ENCODE results near the gene OR2T35. TPM values are rescaled to one million over a fixed set of nuclear protein-coding genes. Genes with fewer than 3 reads are reported as not detected.

OR2T35 gene
- total RNA-seq, 1 donor from 2014 or later, result not detected

DNA sequence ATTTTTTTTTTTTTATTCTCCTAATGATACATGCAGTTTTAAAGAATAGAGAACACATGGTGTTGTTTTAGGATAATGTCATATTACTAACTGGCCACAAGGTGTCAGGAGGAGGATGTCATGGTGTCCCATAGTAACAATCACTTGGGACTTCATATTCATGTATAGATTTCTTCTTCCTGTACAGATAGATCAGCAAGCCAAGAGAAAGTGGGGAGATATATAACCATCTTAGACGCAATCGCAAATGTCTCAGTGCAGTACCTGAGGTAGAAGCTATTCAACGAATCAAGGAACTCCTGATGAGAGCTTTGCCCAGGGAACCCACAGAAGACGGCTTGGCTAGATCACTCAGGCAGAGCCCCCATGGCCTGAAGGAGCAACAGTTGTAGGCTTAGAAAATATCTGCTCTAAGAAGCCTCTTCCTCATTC lies 22.5 kb downstream of the OR2T35 start:
- H3K4me1 ChIP-seq, result no peaks in the 10 kb centered on the region
- H3K27me3 ChIP-seq, result no peaks in the 10 kb centered on the region

DNA sequence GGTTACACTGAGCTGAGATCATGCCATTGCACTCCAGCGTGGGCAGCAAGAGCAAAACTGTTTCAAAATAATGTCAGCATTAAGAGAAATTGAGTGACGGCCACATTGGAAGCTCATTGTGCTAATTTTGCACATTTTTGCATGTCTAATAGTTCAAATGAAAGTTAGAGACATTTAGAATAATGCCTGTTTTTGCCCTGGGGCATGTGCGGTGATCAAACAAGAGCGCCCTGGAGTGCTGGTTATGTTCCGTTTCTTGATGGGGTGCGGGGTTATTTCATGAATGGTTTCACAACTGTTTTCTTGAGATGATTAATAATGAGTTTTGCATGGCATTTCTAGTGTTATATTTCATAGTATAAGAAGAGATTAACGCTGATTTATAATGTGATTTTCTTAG lies 23.3 kb downstream of the OR2T35 start:
- intact Hi-C loops (cut with DNase I), result no loop called here
- TF ChIP-seq, protein P1, sequence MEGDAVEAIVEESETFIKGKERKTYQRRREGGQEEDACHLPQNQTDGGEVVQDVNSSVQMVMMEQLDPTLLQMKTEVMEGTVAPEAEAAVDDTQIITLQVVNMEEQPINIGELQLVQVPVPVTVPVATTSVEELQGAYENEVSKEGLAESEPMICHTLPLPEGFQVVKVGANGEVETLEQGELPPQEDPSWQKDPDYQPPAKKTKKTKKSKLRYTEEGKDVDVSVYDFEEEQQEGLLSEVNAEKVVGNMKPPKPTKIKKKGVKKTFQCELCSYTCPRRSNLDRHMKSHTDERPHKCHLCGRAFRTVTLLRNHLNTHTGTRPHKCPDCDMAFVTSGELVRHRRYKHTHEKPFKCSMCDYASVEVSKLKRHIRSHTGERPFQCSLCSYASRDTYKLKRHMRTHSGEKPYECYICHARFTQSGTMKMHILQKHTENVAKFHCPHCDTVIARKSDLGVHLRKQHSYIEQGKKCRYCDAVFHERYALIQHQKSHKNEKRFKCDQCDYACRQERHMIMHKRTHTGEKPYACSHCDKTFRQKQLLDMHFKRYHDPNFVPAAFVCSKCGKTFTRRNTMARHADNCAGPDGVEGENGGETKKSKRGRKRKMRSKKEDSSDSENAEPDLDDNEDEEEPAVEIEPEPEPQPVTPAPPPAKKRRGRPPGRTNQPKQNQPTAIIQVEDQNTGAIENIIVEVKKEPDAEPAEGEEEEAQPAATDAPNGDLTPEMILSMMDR (IDR thresholded peaks at IDR 0.05), result no peak
- Histone ChIP-seq H3K27me3 (no peaks in the 10 kb centered on the region), H3K27ac (no peak overlapping the region), H3K4me1 (no peaks in the 10 kb centered on the region), H3K9me3 (no peaks in the 10 kb centered on the region), H3K4me3 (no peak overlapping the region), H3K36me3 (no peaks in the 10 kb centered on the region)
- DNase-seq (ENCODE audit: low spot score in 2 of 2), result no peak

More for the DNA sequence above, 22.5 kb downstream of the OR2T35 start:
- Histone ChIP-seq H3K36me3 (no peaks in the 10 kb centered on the region), H3K9me3 (no peaks in the 10 kb centered on the region), H3K4me3 (no peak overlapping the region), H3K27ac (no peak overlapping the region)
- DNase-seq (ENCODE audit: low spot score in 2 of 2), result no peak
- TF ChIP-seq, protein P1 (IDR thresholded peaks at IDR 0.05), result peak in 2 of 3 experiments; percentile 15 to 28
- intact Hi-C loops (cut with DNase I), result no loop called here

GRCh38 chr1:248618878-248619277 lies 26.2 kb downstream of the OR2T35 start:
- no peaks in the 10 kb centered on the region for H3K36me3 ChIP-seq
- no peak overlapping the region for H3K4me3 ChIP-seq
- H3K9me3 ChIP-seq, result no peaks in the 10 kb centered on the region
- H3K27ac ChIP-seq, result no peak overlapping the region
- no peaks in the 10 kb centered on the region for H3K4me1 ChIP-seq
- no peaks in the 10 kb centered on the region for H3K27me3 ChIP-seq
- intact Hi-C loops (cut with DNase I), result no loop called here
- DNase-seq (ENCODE audit: low spot score in 2 of 2), result no peak
- TF ChIP-seq, protein P1 (IDR thresholded peaks at IDR 0.05), result peak in 2 of 3 experiments; percentile 14 to 38

GRCh38 chr1:248618119-248618518 lies 27.0 kb downstream of the OR2T35 start:
- Histone ChIP-seq H3K27me3 (no peaks in the 10 kb centered on the region), H3K9me3 (no peaks in the 10 kb centered on the region), H3K4me3 (no peak overlapping the region), H3K36me3 (no peaks in the 10 kb centered on the region), H3K4me1 (no peaks in the 10 kb centered on the region), H3K27ac (no peak overlapping the region)
- intact Hi-C loops (cut with DNase I), result no loop called here
- TF ChIP-seq, protein P1 (IDR thresholded peaks at IDR 0.05), result no peak
- DNase-seq (ENCODE audit: low spot score in 2 of 2), result no peak

- Histone ChIP-seq H3K36me3 (no peaks in the 10 kb centered on the region), H3K27me3 (no peaks in the 10 kb centered on the region), H3K4me1 (no peaks in the 10 kb centered on the region), H3K4me3 (no peak overlapping the region), H3K9me3 (no peaks in the 10 kb centered on the region), H3K27ac (no peak overlapping the region)
- DNase-seq (ENCODE audit: low spot score in 2 of 2), result no peak
- intact Hi-C loops (cut with DNase I), result no loop called here
- TF ChIP-seq, protein P1 (IDR thresholded peaks at IDR 0.05), result no peak
Measured at GRCh38 chr1:248613742-248614141, 31.3 kb downstream of the OR2T35 start.

DNA sequence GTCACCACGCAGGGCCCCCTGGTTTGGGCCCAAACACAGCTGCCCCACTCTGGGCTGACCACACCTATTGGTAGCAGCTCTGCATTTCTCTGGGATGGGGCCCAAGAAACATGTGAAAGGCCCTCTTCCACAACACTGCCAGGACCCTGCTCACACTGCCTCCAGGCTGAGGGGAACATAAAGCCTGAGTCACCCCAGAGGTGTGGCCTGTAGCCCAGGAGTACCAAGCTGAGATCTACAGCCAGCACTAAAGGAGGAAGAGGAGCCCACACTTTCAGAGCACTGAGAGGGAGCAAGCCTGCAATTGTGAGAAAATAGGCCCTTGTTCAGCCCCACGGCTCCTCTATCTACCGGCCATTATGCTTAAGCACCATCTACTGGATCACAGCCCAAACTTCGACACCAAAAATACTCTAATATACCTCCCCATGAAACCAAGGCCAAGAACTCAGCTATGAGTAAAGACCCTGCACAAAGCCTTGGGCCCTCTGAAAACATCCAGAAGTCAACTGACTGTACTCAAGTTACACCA lies 33.1 kb downstream of the OR2T35 start:
- intact Hi-C loops (cut with DNase I), result no loop called here

More for the DNA sequence above, 33.1 kb downstream of the OR2T35 start:
- Histone ChIP-seq H3K36me3 (no peaks in the 10 kb centered on the region), H3K4me3 (no peak overlapping the region), H3K9me3 (no peaks in the 10 kb centered on the region), H3K27me3 (no peaks in the 10 kb centered on the region), H3K4me1 (no peaks in the 10 kb centered on the region), H3K27ac (no peak overlapping the region)
- DNase-seq (ENCODE audit: low spot score in 2 of 2), result no peak
- TF ChIP-seq, protein P1 (IDR thresholded peaks at IDR 0.05), result no peak

Data from ascending aorta (tissue), 2 donors.